ENCODE results near the gene TYRP1. TPM values are rescaled to one million over a fixed set of nuclear protein-coding genes. Genes with fewer than 3 reads are reported as not detected.

Gene TYRP1
- total RNA-seq, 2 donors from 2014 or later: 1.8 to 3.8 TPM

- no peak for ATAC-seq (ENCODE audit: insufficient number of reproducible peaks, low FRiP score, low read depth)
Observed at GRCh38 chr9:12718482-12719026, 25.4 kb downstream of the TYRP1 start.

DNA sequence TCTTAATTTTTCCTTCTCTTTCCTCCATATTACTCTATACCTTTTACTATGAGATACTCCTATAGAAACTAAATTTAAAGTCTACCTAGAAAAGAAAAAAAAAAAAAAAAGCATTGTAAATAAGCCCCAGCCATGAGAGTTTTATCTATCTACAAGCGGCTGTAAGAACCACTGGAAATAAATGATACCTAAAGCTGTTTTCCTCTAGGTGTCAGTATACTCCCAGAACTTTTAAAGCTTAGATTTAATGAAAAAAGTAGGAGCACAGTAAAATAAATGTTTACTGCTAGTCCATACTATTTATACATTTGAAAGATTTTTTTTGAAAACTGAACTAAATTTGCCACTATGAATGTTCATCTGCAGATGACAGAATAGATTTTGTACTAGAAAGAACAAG is 26.2 kb downstream of the TYRP1 start:
- DNase-seq (ENCODE audit: low spot score): no peak
- Histone ChIP-seq H3K27ac (no peak overlapping the region), H3K4me1 (ENCODE audit: control insufficient read depth in 1 of 2, low read depth in 2 of 2) (no peaks in the 10 kb centered on the region), H3K36me3 (no peaks in the 10 kb centered on the region), H3K4me3 (no peak overlapping the region), H3K27me3 (replicated peaks; ENCODE audit: insufficient read depth) (no peaks in the 10 kb centered on the region), H3K9me3 (no peaks in the 10 kb centered on the region)
- no peak for ATAC-seq (ENCODE audit: insufficient number of reproducible peaks, low FRiP score, low read depth)
- peak; percentile 35 for TF ChIP-seq CTCF (IDR thresholded peaks at IDR 0.05)

More at GRCh38 chr9:12718482-12719026, 25.4 kb downstream of the TYRP1 start:
- Histone ChIP-seq H3K27me3 (replicated peaks; ENCODE audit: insufficient read depth) (no peaks in the 10 kb centered on the region), H3K4me3 (no peak overlapping the region), H3K4me1 (ENCODE audit: control insufficient read depth in 1 of 2, low read depth in 2 of 2) (no peaks in the 10 kb centered on the region), H3K27ac (no peak overlapping the region), H3K9me3 (no peaks in the 10 kb centered on the region), H3K36me3 (no peaks in the 10 kb centered on the region)
- no peak for TF ChIP-seq CTCF (IDR thresholded peaks at IDR 0.05)
- no peak for DNase-seq (ENCODE audit: low spot score)

DNA sequence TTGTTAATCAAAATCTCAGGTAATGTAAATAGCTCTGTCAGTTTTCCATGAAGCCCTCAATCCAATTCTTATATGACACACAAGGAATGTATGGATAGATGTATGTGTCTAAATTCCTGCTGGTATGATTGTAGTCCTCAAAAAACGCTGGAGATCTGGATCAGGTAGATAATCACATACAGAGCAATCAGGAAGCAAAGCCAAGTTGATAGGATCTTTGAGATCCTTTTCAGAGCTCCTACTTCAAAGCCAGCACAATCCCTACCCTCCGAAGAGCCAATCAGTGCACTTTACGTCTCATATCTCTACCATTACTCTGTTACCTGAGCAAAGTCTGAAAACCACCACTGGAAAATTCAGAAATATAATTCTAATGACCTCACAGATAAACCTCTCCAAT is 27.4 kb downstream of the TYRP1 start:
- no peaks in the 10 kb centered on the region for H3K36me3 ChIP-seq
- no peak overlapping the region for H3K4me3 ChIP-seq
- H3K27ac ChIP-seq: no peak overlapping the region
- H3K4me1 ChIP-seq (ENCODE audit: control insufficient read depth in 1 of 2, low read depth in 2 of 2): no peaks in the 10 kb centered on the region
- no peak for TF ChIP-seq CTCF (IDR thresholded peaks at IDR 0.05)
- no peaks in the 10 kb centered on the region for H3K9me3 ChIP-seq
- H3K27me3 ChIP-seq (replicated peaks; ENCODE audit: insufficient read depth): no peaks in the 10 kb centered on the region
- DNase-seq (ENCODE audit: low spot score): no peak
- no peak for ATAC-seq (ENCODE audit: insufficient number of reproducible peaks, low FRiP score, low read depth)

- DNase-seq (ENCODE audit: low spot score) (no peak), ATAC-seq (ENCODE audit: insufficient number of reproducible peaks, low FRiP score, low read depth) (no peak)
- Histone ChIP-seq H3K9me3 (no peaks in the 10 kb centered on the region), H3K27me3 (replicated peaks; ENCODE audit: insufficient read depth) (no peaks in the 10 kb centered on the region), H3K4me3 (no peak overlapping the region), H3K36me3 (no peaks in the 10 kb centered on the region), H3K27ac (no peak overlapping the region), H3K4me1 (ENCODE audit: control insufficient read depth in 1 of 2, low read depth in 2 of 2) (no peaks in the 10 kb centered on the region)
- no peak for TF ChIP-seq CTCF (IDR thresholded peaks at IDR 0.05)
Observed at GRCh38 chr9:12722131-12722530, 28.9 kb downstream of the TYRP1 start.

DNA sequence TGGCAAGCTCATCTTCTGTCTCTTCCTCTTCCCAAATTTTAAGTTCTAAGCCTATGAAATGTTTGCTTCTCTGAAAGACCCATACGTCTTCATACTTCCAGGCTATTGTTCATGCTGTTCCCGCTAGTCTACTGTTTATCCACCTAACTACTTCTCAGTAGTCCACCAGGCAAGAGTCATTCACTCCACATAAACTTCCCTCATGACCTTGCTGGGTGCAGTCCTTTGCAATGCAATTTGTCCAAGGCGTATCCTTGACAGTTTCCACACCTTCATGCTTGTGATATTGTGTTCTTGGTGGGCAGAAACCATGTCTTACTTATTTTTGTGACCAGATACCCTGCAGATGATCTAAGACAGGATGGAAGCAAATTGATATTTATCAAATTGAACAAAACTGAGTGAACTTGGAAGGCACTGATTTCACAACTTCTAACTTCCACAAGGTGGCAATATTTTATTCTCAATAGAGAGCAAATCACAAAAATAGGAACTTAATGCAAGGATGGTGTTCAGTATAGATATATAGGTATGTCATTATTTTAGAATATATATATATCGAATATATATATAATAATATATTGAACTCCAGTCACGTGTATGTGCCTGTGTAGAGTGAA is 30.3 kb downstream of the TYRP1 start:
- H3K27ac ChIP-seq: no peak overlapping the region
- peak; percentile 53 for TF ChIP-seq CTCF (IDR thresholded peaks at IDR 0.05)
- no peaks in the 10 kb centered on the region for H3K27me3 ChIP-seq (replicated peaks; ENCODE audit: insufficient read depth)
- no peaks in the 10 kb centered on the region for H3K36me3 ChIP-seq
- H3K4me1 ChIP-seq (ENCODE audit: control insufficient read depth in 1 of 2, low read depth in 2 of 2): no peaks in the 10 kb centered on the region
- H3K4me3 ChIP-seq: no peak overlapping the region
- H3K9me3 ChIP-seq: no peaks in the 10 kb centered on the region
- ATAC-seq (ENCODE audit: insufficient number of reproducible peaks, low FRiP score, low read depth) (no peak), DNase-seq (ENCODE audit: low spot score) (no peak)
